VCaP (cell line): ENCODE data around the gene MYL5.

Source experiments
- H3K27ac ChIP-seq: fragments of 450-650 bp; 2 replicates; pipeline ENCODE4 v1.5.1; 2017
- CTCF ChIP-seq: fragments of 450-650 bp; conservative IDR thresholded peaks from 2 replicates; pipeline ENCODE4 v1.5.1; 2017; ENCODE audit warnings: mild to moderate bottlenecking, moderate library complexity

MYL5 gene

GRCh38 chr4:718460-718859 lies 44.1 kb downstream of the MYL5 start:
- no peak overlapping the region for H3K27ac ChIP-seq
- TF ChIP-seq CTCF, result no peak

GRCh38 chr4:720111-720860 lies 45.9 kb downstream of the MYL5 start:
- H3K27ac ChIP-seq, result no peak overlapping the region
- no peak for TF ChIP-seq CTCF

GRCh38 chr4:721261-722168 lies 47.2 kb downstream of the MYL5 start:
- no peak overlapping the region for H3K27ac ChIP-seq
- TF ChIP-seq CTCF, result no peak

GRCh38 chr4:722169-722725 lies 47.9 kb downstream of the MYL5 start:
- no peak overlapping the region for H3K27ac ChIP-seq
- no peak for TF ChIP-seq CTCF

GRCh38 chr4:722851-723360 lies 48.6 kb downstream of the MYL5 start:
- TF ChIP-seq CTCF, result no peak
- no peak overlapping the region for H3K27ac ChIP-seq

- no peak overlapping the region for H3K27ac ChIP-seq
- no peak for TF ChIP-seq CTCF
Measured at GRCh38 chr4:723751-724530, 49.6 kb downstream of the MYL5 start.
